ENCODE data around the gene UCN2. TPM values are rescaled to one million over a fixed set of nuclear protein-coding genes. Genes with fewer than 3 reads are reported as not detected.
A peak's percentile ranks its signal among the peaks of the same experiment; 100 is the strongest.

Gene UCN2
- total RNA-seq, 1 donor: 6.0 TPM

DNA sequence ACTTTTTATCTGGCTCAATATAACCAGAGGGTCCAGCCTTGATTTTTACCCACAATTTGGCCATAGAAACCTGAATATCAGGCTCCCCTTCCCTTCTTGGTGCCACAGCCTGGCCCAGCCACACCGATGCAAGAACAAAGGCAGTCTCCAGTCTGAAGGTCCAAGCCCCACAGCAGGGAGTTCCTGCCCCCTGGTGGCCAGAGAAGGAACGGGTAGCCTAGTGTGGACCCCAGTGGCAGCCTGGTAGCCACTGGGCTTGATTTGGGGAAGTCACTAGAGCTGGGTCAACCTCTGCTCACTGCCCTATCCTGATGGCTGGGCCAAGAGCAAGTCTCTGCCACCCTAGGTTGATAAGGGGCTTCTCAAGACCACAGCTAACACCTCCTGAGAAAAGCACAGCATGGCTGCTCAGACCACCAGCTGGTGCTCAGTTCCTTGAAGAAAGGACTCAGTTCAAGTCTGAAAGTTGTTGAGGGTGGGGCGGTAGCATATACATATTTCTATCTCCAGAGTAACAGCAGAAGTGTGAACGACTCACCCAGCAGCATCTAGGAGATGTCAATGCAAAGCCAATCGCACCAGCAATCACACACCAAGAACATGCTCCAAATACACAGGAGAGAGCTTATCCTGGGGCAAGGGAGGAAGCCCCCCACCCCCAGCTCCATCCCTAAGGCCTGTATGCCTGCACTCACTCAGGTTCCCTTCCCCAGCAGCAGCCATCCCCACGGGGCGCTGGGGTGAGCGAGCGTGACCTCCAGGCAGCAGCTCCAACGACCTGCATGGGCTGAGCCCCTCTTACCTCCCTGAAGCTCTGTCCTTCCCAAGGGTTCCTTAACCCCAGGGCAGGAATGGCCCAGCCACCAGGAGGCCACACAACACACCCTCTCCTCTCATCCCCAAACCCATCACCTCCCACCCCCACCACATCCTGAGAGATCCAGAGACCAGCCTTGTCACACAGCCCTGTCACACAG lies 14.6 kb downstream of the UCN2 start:
- H3K4me3 ChIP-seq (ENCODE audit: low read depth, low read length): no peak overlapping the region
- peak; percentile 72 for DNase-seq (ENCODE audit: low read depth)
- peak; percentile 96 for TF ChIP-seq CTCF (IDR thresholded peaks at IDR 0.05; ENCODE audit: insufficient read depth, low read depth, low read length)

GRCh38 chr3:48548126-48548525 lies 15.5 kb downstream of the UCN2 start:
- DNase-seq (ENCODE audit: low read depth): no peak
- no peak for TF ChIP-seq CTCF (IDR thresholded peaks at IDR 0.05; ENCODE audit: insufficient read depth, low read depth, low read length)
- no peak overlapping the region for H3K4me3 ChIP-seq (ENCODE audit: low read depth, low read length)

DNA sequence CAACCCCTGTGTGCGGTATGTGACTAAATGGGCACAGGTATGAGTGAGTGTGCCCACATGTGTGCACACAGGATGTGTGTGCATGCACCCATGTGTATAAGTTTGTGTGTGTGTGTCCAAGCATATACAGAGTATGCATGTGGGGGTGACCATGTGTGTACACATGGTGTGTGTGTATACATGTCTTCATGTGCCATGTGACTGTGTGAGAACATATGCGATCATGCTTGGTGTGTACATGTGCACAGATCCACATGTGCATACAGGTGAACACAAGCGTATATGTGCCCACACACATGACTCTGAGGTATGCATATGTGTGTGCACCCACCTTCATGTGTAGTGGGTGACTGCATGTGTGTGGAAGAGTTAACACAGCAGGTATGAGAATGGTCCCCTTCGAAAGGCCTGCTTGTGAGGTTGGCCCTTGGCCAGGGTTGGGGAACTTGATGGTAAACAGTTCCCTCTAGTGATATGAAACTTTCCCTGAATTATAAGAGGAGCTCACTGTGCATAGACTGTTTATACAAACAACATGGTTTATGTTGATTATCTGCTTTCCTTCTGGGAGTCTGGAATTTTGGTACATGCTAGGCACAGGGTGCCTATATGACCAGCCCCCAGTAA lies 17.3 kb downstream of the UCN2 start:
- H3K4me3 ChIP-seq (ENCODE audit: low read depth, low read length): no peak overlapping the region
- TF ChIP-seq CTCF (IDR thresholded peaks at IDR 0.05; ENCODE audit: insufficient read depth, low read depth, low read length): no peak
- no peak for DNase-seq (ENCODE audit: low read depth)

DNA sequence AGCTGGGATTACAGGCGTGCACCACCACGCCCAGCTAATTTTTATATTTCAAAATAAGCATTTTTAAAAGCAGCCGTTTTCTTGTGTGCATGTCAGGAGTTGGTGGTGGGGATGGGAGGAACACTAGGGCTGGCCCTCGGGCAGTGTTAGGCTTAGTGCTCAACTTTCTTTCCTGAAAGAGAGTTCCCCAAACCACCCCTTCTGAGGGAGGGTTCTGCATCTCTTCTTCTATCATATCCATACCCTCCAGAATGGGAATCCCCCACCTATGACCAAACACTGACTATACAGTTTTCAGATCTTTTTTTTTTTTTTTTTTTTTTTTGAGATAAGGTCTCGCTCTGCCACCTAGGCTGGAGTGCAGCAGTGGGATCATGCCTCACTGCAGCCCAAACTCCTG lies 19.4 kb downstream of the UCN2 start:
- no peak for TF ChIP-seq CTCF (IDR thresholded peaks at IDR 0.05; ENCODE audit: insufficient read depth, low read depth, low read length)
- H3K4me3 ChIP-seq (ENCODE audit: low read depth, low read length): no peak overlapping the region
- DNase-seq (ENCODE audit: low read depth): no peak

DNA sequence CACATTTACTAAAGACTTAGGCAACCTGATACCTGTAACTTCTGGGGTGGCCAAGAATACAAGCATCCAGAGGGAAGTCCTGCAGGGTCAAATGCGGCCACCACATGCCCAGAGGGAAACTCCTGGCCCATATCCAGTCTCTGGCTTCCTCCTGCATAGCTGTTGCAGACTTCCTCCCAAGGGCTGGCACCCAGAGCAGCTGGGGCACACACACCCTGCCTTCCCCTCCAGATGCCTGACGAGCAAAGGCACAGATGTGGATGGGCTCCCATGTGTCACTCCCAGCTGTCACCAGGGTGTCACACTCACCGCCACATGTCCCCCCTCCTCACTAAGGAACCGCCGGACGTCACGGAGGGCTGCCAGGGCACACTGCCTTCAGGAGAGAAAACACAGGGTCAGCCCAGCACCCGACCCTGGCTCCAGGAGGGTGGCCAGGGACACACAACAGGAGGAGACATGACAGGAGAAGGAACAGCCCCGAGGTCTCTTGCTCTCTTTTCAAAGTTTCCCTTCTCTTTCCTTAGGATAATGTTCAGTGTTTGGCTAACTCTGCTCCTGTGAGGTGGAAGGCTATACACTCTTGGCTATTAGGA lies 20.2 kb downstream of the UCN2 start:
- no peak for TF ChIP-seq CTCF (IDR thresholded peaks at IDR 0.05; ENCODE audit: insufficient read depth, low read depth, low read length)
- no peak for DNase-seq (ENCODE audit: low read depth)
- H3K4me3 ChIP-seq (ENCODE audit: low read depth, low read length): no peak overlapping the region

GRCh38 chr3:48538451-48538850 lies 25.1 kb downstream of the UCN2 start:
- no peak for TF ChIP-seq CTCF (IDR thresholded peaks at IDR 0.05; ENCODE audit: insufficient read depth, low read depth, low read length)
- no peak overlapping the region for H3K4me3 ChIP-seq (ENCODE audit: low read depth, low read length)
- DNase-seq (ENCODE audit: low read depth): no peak
